Measurements from ENCODE around the gene UBAC2. TPM values are rescaled to one million over a fixed set of nuclear protein-coding genes. Genes with fewer than 3 reads are reported as not detected.

UBAC2 gene
- total and polyA plus RNA-seq, 2 of the 8 experiments (the other 6 are each of a cell fraction or from before 2014, with no cell fraction given), result 75.9 to 76.9 TPM

DNA sequence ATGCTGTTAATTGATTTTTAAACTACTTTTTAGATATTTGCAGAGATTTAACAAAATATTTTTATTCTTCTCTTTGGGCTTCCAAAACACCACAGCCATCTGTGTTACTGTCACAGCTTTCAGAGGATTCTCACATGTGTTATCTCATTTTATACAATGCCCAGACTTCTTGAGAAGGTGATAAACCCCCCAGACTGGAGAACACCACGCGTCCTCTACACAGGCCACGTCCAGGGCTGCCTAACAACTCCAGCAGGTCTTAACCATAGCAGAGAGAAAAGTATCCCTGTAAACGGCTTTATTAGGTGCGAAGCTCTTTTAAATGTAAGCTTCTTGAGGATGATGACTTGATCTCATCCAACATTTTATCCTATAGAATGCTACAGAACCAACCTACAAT, 104.5 kb downstream of the UBAC2 start:
- POLR2A ChIA-PET (ENCODE audit: partially characterized antibody), result no interaction called here
- WGBS, 2 experiments (ENCODE audit: extremely low coverage in 1 of 2, insufficient coverage in 1 of 2, insufficient read length in 1 of 2, insufficient replicate concordance in 2 of 2, low coverage in 1 of 2, low lambda C conversion rate in 2 of 2, missing lambda C conversion rate in 1 of 2), result 90% methylated on average over 5 of the region's 5 CpGs; no CpG with 5 or more reads in 1 of the 2 experiments
- Histone ChIP-seq H3K4me1 (replicated peaks in 1 of 4; ENCODE audit: control insufficient read depth in 3 of 4, insufficient read depth in 4 of 4, low read length in 3 of 4) (no peaks in the 10 kb centered on the region), H2AFZ (ENCODE audit: low read length) (no peak overlapping the region), H3K27ac (ENCODE audit: low read depth, low read length) (no peak overlapping the region), H3K79me2 (ENCODE audit: control insufficient read depth in 1 of 2, insufficient read depth in 2 of 2, low read length in 2 of 2) (no peaks in the 10 kb centered on the region), H3K14ac (ENCODE audit: insufficient read length) (no peak overlapping the region), H3K56ac (replicated peaks; ENCODE audit: insufficient read length, low read depth, low read length) (no peak overlapping the region), H3K9ac (replicated peaks in 1 of 4; ENCODE audit: extremely low read depth in 1 of 4, low read depth in 3 of 4, low read length in 3 of 4) (no peak overlapping the region), H2BK5ac (ENCODE audit: low read depth, low read length) (no peak overlapping the region), H2BK120ac (replicated peaks; ENCODE audit: low read depth, low read length) (no peak overlapping the region), H3K4ac (replicated peaks; ENCODE audit: insufficient read length, low read depth, low read length) (no peak overlapping the region), H4K20me1 (replicated peaks in 1 of 2; ENCODE audit: control insufficient read depth in 1 of 2, insufficient read depth in 2 of 2, low read length in 2 of 2) (peaks cover 3 to 6% of the 10 kb centered on the region in 2 experiments), H3K4me3 (ENCODE audit: extremely low read depth in 1 of 4, insufficient read depth in 2 of 4, low read depth in 3 of 4, low read length in 4 of 4) (no peak overlapping the region), H2AK5ac (ENCODE audit: low read depth, low read length) (no peak overlapping the region), H2BK20ac (ENCODE audit: low read length) (no peak overlapping the region), H3K27me3 (replicated peaks in 1 of 4; ENCODE audit: control insufficient read depth in 3 of 4, extremely low read depth in 1 of 4, insufficient read depth in 3 of 4, low read length in 3 of 4) (no peaks in the 10 kb centered on the region), H2BK12ac (ENCODE audit: low read depth, low read length) (no peak overlapping the region), H4K91ac (replicated peaks; ENCODE audit: insufficient read length, low read length) (no peak overlapping the region), H4K5ac (ENCODE audit: insufficient read length, low read depth, low read length) (no peak overlapping the region), H3K9me3 (ENCODE audit: insufficient read depth in 2 of 2, low read depth in 1 of 2, low read length in 1 of 2) (no peaks in the 10 kb centered on the region), H3K23me2 (ENCODE audit: low read depth, low read length) (no peaks in the 10 kb centered on the region), H3K4me2 (ENCODE audit: insufficient read depth in 1 of 2, low read depth in 2 of 2, low read length in 2 of 2) (no peak overlapping the region), H4K8ac (ENCODE audit: extremely low read depth, insufficient read depth, low read length) (no peak overlapping the region), H3K23ac (ENCODE audit: insufficient read length) (no peak overlapping the region), H2BK15ac (ENCODE audit: low read length) (no peak overlapping the region), H3K79me1 (ENCODE audit: low read depth, low read length) (no peaks in the 10 kb centered on the region), H3K36me3 (ENCODE audit: control insufficient read depth in 2 of 4, insufficient read depth in 4 of 4, low read length in 3 of 4) (no peaks in the 10 kb centered on the region), H3K18ac (ENCODE audit: extremely low read depth, low read length) (no peak overlapping the region)
- FAIRE-seq, result no peak
- DNase-seq (ENCODE audit: low read depth in 1 of 2, low spot score in 2 of 2), result no peak
- CTCF ChIA-PET (ENCODE audit: partially characterized antibody), result interaction anchor here (0.5 to 2.0 kb wide), 5 partner anchors 8 to 105 kb away, joined by 3 to 5 read pairs (median 3); no protein-coding TSS in a partner anchor
- TF ChIP-seq EP300 (IDR thresholded peaks at IDR 0.05; ENCODE audit: borderline replicate concordance in 1 of 2, low read depth in 2 of 2, low read length in 2 of 2), result no peak
- TF ChIP-seq TBP (IDR thresholded peaks at IDR 0.05; ENCODE audit: low read depth, low read length), result no peak
- no peak for TF ChIP-seq SP1 (IDR thresholded peaks at IDR 0.05; ENCODE audit: low read depth, low read length)
- no peak for TF ChIP-seq SIN3A (conservative IDR thresholded peaks at IDR 0.05 in 1 of 2, IDR thresholded peaks at IDR 0.05 in 1 of 2; ENCODE audit: low read depth in 1 of 2, low read length in 2 of 2)
- TF ChIP-seq HDAC6 (IDR thresholded peaks at IDR 0.05; ENCODE audit: low read depth, low read length), result no peak
- TF ChIP-seq, protein P1, sequence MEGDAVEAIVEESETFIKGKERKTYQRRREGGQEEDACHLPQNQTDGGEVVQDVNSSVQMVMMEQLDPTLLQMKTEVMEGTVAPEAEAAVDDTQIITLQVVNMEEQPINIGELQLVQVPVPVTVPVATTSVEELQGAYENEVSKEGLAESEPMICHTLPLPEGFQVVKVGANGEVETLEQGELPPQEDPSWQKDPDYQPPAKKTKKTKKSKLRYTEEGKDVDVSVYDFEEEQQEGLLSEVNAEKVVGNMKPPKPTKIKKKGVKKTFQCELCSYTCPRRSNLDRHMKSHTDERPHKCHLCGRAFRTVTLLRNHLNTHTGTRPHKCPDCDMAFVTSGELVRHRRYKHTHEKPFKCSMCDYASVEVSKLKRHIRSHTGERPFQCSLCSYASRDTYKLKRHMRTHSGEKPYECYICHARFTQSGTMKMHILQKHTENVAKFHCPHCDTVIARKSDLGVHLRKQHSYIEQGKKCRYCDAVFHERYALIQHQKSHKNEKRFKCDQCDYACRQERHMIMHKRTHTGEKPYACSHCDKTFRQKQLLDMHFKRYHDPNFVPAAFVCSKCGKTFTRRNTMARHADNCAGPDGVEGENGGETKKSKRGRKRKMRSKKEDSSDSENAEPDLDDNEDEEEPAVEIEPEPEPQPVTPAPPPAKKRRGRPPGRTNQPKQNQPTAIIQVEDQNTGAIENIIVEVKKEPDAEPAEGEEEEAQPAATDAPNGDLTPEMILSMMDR (IDR thresholded peaks at IDR 0.05; ENCODE audit: control extremely low read depth in 1 of 3, insufficient read depth in 1 of 3, low read depth in 1 of 3, low read length in 3 of 3), result no peak
- TF ChIP-seq NANOG (IDR thresholded peaks at IDR 0.05; ENCODE audit: insufficient read depth, low read depth, low read length, poor library complexity, severe bottlenecking), result no peak
- no peak for TF ChIP-seq GABPA (IDR thresholded peaks at IDR 0.05; ENCODE audit: borderline replicate concordance, insufficient read depth, low read length)
- TF ChIP-seq BRCA1 (IDR thresholded peaks at IDR 0.05; ENCODE audit: low read depth, low read length), result no peak
- no peak for TF ChIP-seq ASH2L (IDR thresholded peaks at IDR 0.05; ENCODE audit: low read length)
- TF ChIP-seq POLR2AphosphoS5 (IDR thresholded peaks at IDR 0.05; ENCODE audit: low read depth, low read length), result no peak
- TF ChIP-seq RBBP5 (IDR thresholded peaks at IDR 0.05; ENCODE audit: borderline replicate concordance, low read depth, low read length), result no peak
